K562 (cell line): ENCODE data around the gene HDAC6. TPM values are rescaled to one million over a fixed set of nuclear protein-coding genes. Genes with fewer than 3 reads are reported as not detected.

Experiments used
- ATAC-seq: fragments of 200-7000 bp; cut with Tn5 transposase; 3 replicates; pipeline ENCODE4 v1.9.1; 2020; ENCODE audit warnings: moderate library complexity
- BruUV-seq: library from RNA; stranded (reverse); fragments of 400-500 nt; replicated peaks from 2 replicates; lab custom pipeline; 2021; lab: Mats Ljungman, UMichigan
- CTCF ChIA-PET: fragments of 300-600 bp; formaldehyde crosslinking; extraction: SDS; loops from one replicate; lab custom pipeline; 2021; ENCODE audit warnings: low intra/inter-chr PET ratio; lab: Yijun Ruan, JAX
- POLR2A ChIA-PET: fragments of 300-600, 350-650 bp; sonication (Branson Sonifier 250); formaldehyde crosslinking; extraction: SDS; loops from one replicate; lab custom pipeline; 2021; ENCODE audit warnings: antibody characterized with exemption, inconsistent platforms; lab: Yijun Ruan, JAX
- DNase-seq, 4 experiments: peaks; one replicate each; pipeline versions ENCODE4 v3.0.0 to v3.0.0-alpha.2; 2011 to 2018; ENCODE audit warnings: low spot score in 3 of 4, mixed read lengths in 3 of 4; ENCODE audit errors: extremely low read depth in 1 of 4
- FAIRE-seq: peaks from 2 replicates; lab custom pipeline; 2011; peaks lifted over from hg19 to GRCh38; lab: Jason Lieb, UNC
- H2AFZ ChIP-seq: 2 replicates; pipeline ENCODE4 v1.6.0; 2011; ENCODE audit warnings: low read depth, low read length, control low read depth, inconsistent platforms
- H3K27ac ChIP-seq: fragments of 200-600 bp; 3 replicates; pipeline ENCODE4 v1.8.0; 2011; ENCODE audit warnings: low read depth, mild to moderate bottlenecking, control low read depth, inconsistent platforms, low read length, moderate library complexity, mixed read lengths; ENCODE audit errors: extremely low read depth
- H3K27me3 ChIP-seq, 2 experiments: fragments of 300-600 bp in 1 of 2; 2 replicates in 1 of 2; 3 replicates in 1 of 2; pipeline versions ENCODE4 v1.6.0 to v1.8.0; 2011; ENCODE audit warnings: inconsistent platforms in 2 of 2, low read length in 2 of 2, mild to moderate bottlenecking in 1 of 2, mixed read lengths in 1 of 2, moderate library complexity in 1 of 2; ENCODE audit not compliant: control insufficient read depth in 2 of 2, insufficient read depth in 2 of 2
- H3K36me3 ChIP-seq: fragments of 300-600 bp; 3 replicates; pipeline ENCODE4 v1.8.0; 2011; ENCODE audit warnings: mild to moderate bottlenecking, low read length, inconsistent platforms; ENCODE audit not compliant: control insufficient read depth, insufficient read depth
- H3K4me1 ChIP-seq, 2 experiments: fragments of 200-600 bp in 1 of 2; replicated peaks in 1 of 2; 2 replicates in 1 of 2; 3 replicates in 1 of 2; pipeline versions ENCODE4 v1.5.1 to v1.8.0; 2011; ENCODE audit warnings: inconsistent platforms in 2 of 2, low read length in 2 of 2, mild to moderate bottlenecking in 1 of 2, mixed read lengths in 1 of 2, moderate library complexity in 1 of 2; ENCODE audit not compliant: control insufficient read depth in 2 of 2, insufficient read depth in 2 of 2
- H3K4me2 ChIP-seq: 2 replicates; pipeline ENCODE4 v1.6.1; 2011; ENCODE audit warnings: low read length, control low read depth, inconsistent platforms, mixed read lengths; ENCODE audit not compliant: insufficient read depth
- H3K4me3 ChIP-seq: fragments of 200-600 bp; sonication (generic), shearing (Covaris generic); 2 replicates; pipeline ENCODE4 v1.5.1; 2016; ENCODE audit warnings: control low read depth, inconsistent platforms
- H3K79me2 ChIP-seq: fragments of 200-600 bp; 3 replicates; pipeline ENCODE4 v1.8.0; 2011; ENCODE audit warnings: low read length, inconsistent platforms; ENCODE audit not compliant: control insufficient read depth, insufficient read depth
- H3K9ac ChIP-seq, 2 experiments: 2 replicates each; pipeline versions ENCODE4 v1.6.0 to v1.6.1; 2011; ENCODE audit warnings: low read depth in 2 of 2, low read length in 2 of 2, control low read depth in 1 of 2, inconsistent platforms in 1 of 2, mild to moderate bottlenecking in 1 of 2, mixed read lengths in 1 of 2; ENCODE audit not compliant: insufficient read depth in 1 of 2
- H3K9me1 ChIP-seq: one replicate; pipeline ENCODE4 v1.6.0; 2011; ENCODE audit warnings: inconsistent platforms, mild to moderate bottlenecking, low read length, moderate library complexity; ENCODE audit not compliant: control insufficient read depth, insufficient read depth
- H3K9me3 ChIP-seq: replicated peaks from 2 replicates; pipeline ENCODE4 v1.5.1; 2011; ENCODE audit warnings: low read depth, low read length, inconsistent platforms; ENCODE audit not compliant: control insufficient read depth, insufficient read depth
- H4K20me1 ChIP-seq: replicated peaks from 2 replicates; pipeline ENCODE4 v1.6.1; 2011; ENCODE audit warnings: low read length, inconsistent platforms, mixed read lengths; ENCODE audit not compliant: control insufficient read depth, insufficient read depth
- MEIS2 ChIP-seq: fragments of 450-650 bp; IDR thresholded peaks from 2 replicates; pipeline ENCODE4 v1.6.1; 2014; ENCODE audit warnings: mild to moderate bottlenecking; ENCODE audit not compliant: partially characterized antibody
- NCOA4 ChIP-seq: fragments of 450-650 bp; IDR thresholded peaks from 2 replicates; pipeline ENCODE4 v1.6.1; 2018; ENCODE audit warnings: mild to moderate bottlenecking; ENCODE audit not compliant: partially characterized antibody
- RAD21 ChIP-seq, 2 experiments: fragments of 250-450 bp in 1 of 2; fragments of 450-650 bp in 1 of 2; sonication (Bioruptor Pico) in 1 of 2; formaldehyde crosslinking in 1 of 2; IDR thresholded peaks in 1 of 2; conservative IDR thresholded peaks in 1 of 2; 2 replicates each; pipeline versions ENCODE4 v1.4.0 to v1.8.0; 2020 to 2022; ENCODE audit warnings: mild to moderate bottlenecking in 2 of 2, moderate library complexity in 1 of 2
- ZEB2 ChIP-seq: fragments of 450-650 bp; IDR thresholded peaks from 2 replicates; pipeline ENCODE4 v1.6.1; 2016
- ZNF24 ChIP-seq: fragments of 450-650 bp; IDR thresholded peaks from 2 replicates; pipeline ENCODE4 v1.6.1; 2016
- ZNF384 ChIP-seq: IDR thresholded peaks from 2 replicates; pipeline ENCODE4 v1.6.1; 2012; ENCODE audit warnings: low read depth, low read length, improper control_type of control experiment
- WGBS: fragments of 100-300 bp; shearing (Covaris generic); methylation state at CpG from one replicate; pipeline ENCODE4 v1.1.6; 2016; ENCODE audit warnings: low coverage, mixed read lengths; ENCODE audit not compliant: insufficient coverage; ENCODE audit errors: missing lambda C conversion rate; 5-methylcytosine and 5-hydroxymethylcytosine counted together
- in situ Hi-C: fragments of 300-500 bp; cut with MboI; formaldehyde crosslinking; loops from 4 replicates; pipeline ENCODE4 v1.15.0; 2018; ENCODE audit warnings: inconsistent platforms, mixed read lengths
- intact Hi-C: fragments of 100-400 bp; cut with micrococcal nuclease; formaldehyde crosslinking; loops from 2 replicates; pipeline ENCODE4 v1.14.2; 2022
- polyA plus RNA-seq, 8 experiments: library from polyadenylated mRNA; depleted of rRNA in 4 of 8; stranded (reverse) in 5 of 8; unstranded in 3 of 8; fragments of >200 nt; fragmentation: Nextera tagmentation in 2 of 8; fragmentation: Illumina TruSeq in 1 of 8; extraction: Ambion mirVana in 2 of 8; extraction: Trizol in 1 of 8; gene quantifications; 2 replicates each; pipeline versions ENCODE4 v1.2.1 to v1.2.3, GENCODE V29; 2011 to 2014; ENCODE audit warnings: inconsistent platforms in 1 of 8, missing spikeins in 1 of 8
- total RNA-seq, 7 experiments: library from RNA; depleted of rRNA in 6 of 7; stranded (reverse); fragments of >200 nt in 6 of 7; fragmentation: Illumina TruSeq in 2 of 7; extraction: Trizol in 2 of 7; gene quantifications; 2 replicates each; pipeline versions ENCODE4 v1.2.1 to v1.2.3, GENCODE V29; 2011 to 2021; ENCODE audit warnings: low replicate concordance in 1 of 7
- TF ChIP-seq, protein P1 (sequence below), 3 experiments: IDR thresholded peaks in 2 of 3; conservative IDR thresholded peaks in 1 of 3; 2 replicates each; pipeline ENCODE4 v1.5.1; 2011 to 2012; ENCODE audit warnings: low read length in 3 of 3, mild to moderate bottlenecking in 3 of 3, control low read depth in 2 of 3, improper control_type of control experiment in 1 of 3, inconsistent platforms in 1 of 3, low read depth in 1 of 3, mixed read lengths in 1 of 3, moderate library complexity in 1 of 3; ENCODE audit not compliant: insufficient read depth in 2 of 3
- TF ChIP-seq, protein P2 (sequence below), 2 experiments: IDR thresholded peaks in 1 of 2; conservative IDR thresholded peaks in 1 of 2; 2 replicates each; pipeline ENCODE4 v1.6.1; 2016; ENCODE audit warnings: low read depth in 2 of 2, mild to moderate bottlenecking in 1 of 2, missing compliant biosample characterization in 1 of 2, missing genetic modification characterization in 1 of 2, moderate library complexity in 1 of 2
- TF ChIP-seq, protein P3 (sequence below): sonication (generic); IDR thresholded peaks from 2 replicates; pipeline ENCODE4 v1.6.1; 2016

Gene HDAC6
- total and polyA plus RNA-seq, 9 of the 15 experiments (the other 6 are each of a cell fraction or from before 2014, with no cell fraction given): 29.9 to 101 (median 71.2) TPM

DNA sequence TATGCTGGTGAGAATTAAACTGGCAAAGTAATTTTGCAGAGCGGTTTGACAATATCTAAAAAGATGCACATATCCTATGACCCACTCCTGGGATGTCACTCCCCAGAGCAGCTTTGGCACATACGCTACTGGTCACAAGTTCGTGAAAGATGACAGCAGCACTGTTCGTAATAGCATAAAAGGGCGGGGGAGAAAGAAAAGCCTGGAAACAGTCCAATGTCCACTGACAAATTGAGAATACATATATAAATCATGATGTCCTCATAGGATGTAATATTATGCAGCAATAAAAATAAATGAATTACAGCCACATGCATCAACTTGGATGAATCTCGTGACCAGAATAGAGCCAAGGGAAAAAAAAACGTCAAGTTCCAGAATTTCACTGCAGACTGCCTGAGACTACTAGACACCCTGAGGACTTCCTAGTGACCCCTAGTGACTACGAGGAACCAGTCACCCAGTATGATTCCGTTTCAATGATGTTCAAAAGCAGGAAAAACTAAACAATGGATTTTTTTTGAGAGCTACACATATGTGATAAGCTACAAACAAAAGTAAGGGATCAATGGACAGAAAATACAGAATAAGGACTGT, 31.8 kb downstream of the HDAC6 start:
- WGBS: 23% methylated on average over 9 of the region's 9 CpGs
- no peak overlapping the region for H3K27ac ChIP-seq
- no peak overlapping the region for H3K4me3 ChIP-seq
- no peaks in the 10 kb centered on the region for H3K36me3 ChIP-seq
- in situ Hi-C loops: no loop called here
- DNase-seq: peak in 2 of 4 experiments; percentile 27 to 41
- no peak overlapping the region for H3K4me2 ChIP-seq
- H2AFZ ChIP-seq: no peak overlapping the region
- CTCF ChIA-PET: no interaction called here
- TF ChIP-seq MEIS2: peak; percentile 26
- TF ChIP-seq ZNF384: peak; percentile 31; the same call in 1 of the 2 replicates
- peak in 1 of 2 experiments; percentile 49; a peak in 2 of 4 replicates for TF ChIP-seq RAD21 (CRISPR knock-in tag; conservative IDR thresholded peaks at IDR 0.05 in 1 of 2, IDR thresholded peaks at IDR 0.05 in 1 of 2)
- no peak for TF ChIP-seq NCOA4
- TF ChIP-seq ZEB2: no peak
- TF ChIP-seq, protein P1, sequence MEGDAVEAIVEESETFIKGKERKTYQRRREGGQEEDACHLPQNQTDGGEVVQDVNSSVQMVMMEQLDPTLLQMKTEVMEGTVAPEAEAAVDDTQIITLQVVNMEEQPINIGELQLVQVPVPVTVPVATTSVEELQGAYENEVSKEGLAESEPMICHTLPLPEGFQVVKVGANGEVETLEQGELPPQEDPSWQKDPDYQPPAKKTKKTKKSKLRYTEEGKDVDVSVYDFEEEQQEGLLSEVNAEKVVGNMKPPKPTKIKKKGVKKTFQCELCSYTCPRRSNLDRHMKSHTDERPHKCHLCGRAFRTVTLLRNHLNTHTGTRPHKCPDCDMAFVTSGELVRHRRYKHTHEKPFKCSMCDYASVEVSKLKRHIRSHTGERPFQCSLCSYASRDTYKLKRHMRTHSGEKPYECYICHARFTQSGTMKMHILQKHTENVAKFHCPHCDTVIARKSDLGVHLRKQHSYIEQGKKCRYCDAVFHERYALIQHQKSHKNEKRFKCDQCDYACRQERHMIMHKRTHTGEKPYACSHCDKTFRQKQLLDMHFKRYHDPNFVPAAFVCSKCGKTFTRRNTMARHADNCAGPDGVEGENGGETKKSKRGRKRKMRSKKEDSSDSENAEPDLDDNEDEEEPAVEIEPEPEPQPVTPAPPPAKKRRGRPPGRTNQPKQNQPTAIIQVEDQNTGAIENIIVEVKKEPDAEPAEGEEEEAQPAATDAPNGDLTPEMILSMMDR (IDR thresholded peaks at IDR 0.05 in 2 of 3, conservative IDR thresholded peaks at IDR 0.05 in 1 of 3; ENCODE audit: insufficient read depth in 2 of 3, low read depth in 1 of 3, low read length in 3 of 3): peak; percentile 30 to 39 (median 32); a peak in 4 of 6 replicates
- TF ChIP-seq ZNF24: no peak
- TF ChIP-seq, protein P2, sequence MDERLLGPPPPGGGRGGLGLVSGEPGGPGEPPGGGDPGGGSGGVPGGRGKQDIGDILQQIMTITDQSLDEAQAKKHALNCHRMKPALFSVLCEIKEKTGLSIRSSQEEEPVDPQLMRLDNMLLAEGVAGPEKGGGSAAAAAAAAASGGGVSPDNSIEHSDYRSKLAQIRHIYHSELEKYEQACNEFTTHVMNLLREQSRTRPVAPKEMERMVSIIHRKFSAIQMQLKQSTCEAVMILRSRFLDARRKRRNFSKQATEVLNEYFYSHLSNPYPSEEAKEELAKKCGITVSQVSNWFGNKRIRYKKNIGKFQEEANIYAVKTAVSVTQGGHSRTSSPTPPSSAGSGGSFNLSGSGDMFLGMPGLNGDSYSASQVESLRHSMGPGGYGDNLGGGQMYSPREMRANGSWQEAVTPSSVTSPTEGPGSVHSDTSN (CRISPR knock-in tag; IDR thresholded peaks at IDR 0.05; ENCODE audit: low read depth): no peak
- TF ChIP-seq, protein P2 (tag; conservative IDR thresholded peaks at IDR 0.05; ENCODE audit: low read depth): peak; percentile 56; the same call in 1 of the 2 replicates
- TF ChIP-seq, protein P3, sequence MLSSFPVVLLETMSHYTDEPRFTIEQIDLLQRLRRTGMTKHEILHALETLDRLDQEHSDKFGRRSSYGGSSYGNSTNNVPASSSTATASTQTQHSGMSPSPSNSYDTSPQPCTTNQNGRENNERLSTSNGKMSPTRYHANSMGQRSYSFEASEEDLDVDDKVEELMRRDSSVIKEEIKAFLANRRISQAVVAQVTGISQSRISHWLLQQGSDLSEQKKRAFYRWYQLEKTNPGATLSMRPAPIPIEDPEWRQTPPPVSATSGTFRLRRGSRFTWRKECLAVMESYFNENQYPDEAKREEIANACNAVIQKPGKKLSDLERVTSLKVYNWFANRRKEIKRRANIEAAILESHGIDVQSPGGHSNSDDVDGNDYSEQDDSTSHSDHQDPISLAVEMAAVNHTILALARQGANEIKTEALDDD: 0 out of 2 replicates have a peak, but pooled peaks have one; percentile 32
- TF ChIP-seq, all 486 proteins: peak for 6
- BruUV-seq: no TSS peak
- no peaks in the 10 kb centered on the region for H4K20me1 ChIP-seq
- peak; percentile 88 for ATAC-seq
- peak; percentile 75 for FAIRE-seq
- H3K79me2 ChIP-seq: no peaks in the 10 kb centered on the region
- POLR2A ChIA-PET: interaction anchor here (0.6 kb wide), 1 partner anchor 138 kb away, joined by 3 read pairs; the partner anchor contains the start of gene KCND1
- H3K9ac ChIP-seq: no peak overlapping the region
- no peaks in the 10 kb centered on the region for H3K27me3 ChIP-seq
- H3K4me1 ChIP-seq: peaks cover 0 to 23% of the 10 kb centered on the region in 2 experiments; a peak in 2 of 5 replicates
- intact Hi-C loops: no loop called here
- no peaks in the 10 kb centered on the region for H3K9me1 ChIP-seq
- H3K9me3 ChIP-seq: no peaks in the 10 kb centered on the region
